NCI-H82 (cell line): ENCODE measurements around the gene ZNF385D.
"Not testable (repeated sequence)": the region's sequence is repeated elsewhere in the genome, so short reads cannot be mapped to it uniquely, and the experiment has no call there.

Experiments
- DNase-seq: peaks from one replicate; lab custom pipeline; 2025; lab: John Stamatoyannopoulos, UW

Gene ZNF385D

GRCh38 chr3:21520106-21520963 lies 230.7 kb downstream of the ZNF385D start:
- no peak for DNase-seq

- no peak for DNase-seq
Measured at GRCh38 chr3:21517184-21517583, 233.8 kb downstream of the ZNF385D start.

GRCh38 chr3:21515417-21515816 lies 235.6 kb downstream of the ZNF385D start:
- peak; percentile 29 for DNase-seq

GRCh38 chr3:21509731-21510470 lies 241.1 kb downstream of the ZNF385D start:
- no peak for DNase-seq

- no peak for DNase-seq
Measured at GRCh38 chr3:21508246-21508645, 242.8 kb downstream of the ZNF385D start.

- no peak for DNase-seq
Measured at GRCh38 chr3:21505711-21506460, 245.1 kb downstream of the ZNF385D start.

GRCh38 chr3:21502656-21503055 lies 248.4 kb downstream of the ZNF385D start:
- DNase-seq: no peak

- DNase-seq: no peak
Measured at GRCh38 chr3:21500834-21501233, 250.2 kb downstream of the ZNF385D start.

- DNase-seq: not testable (repeated sequence)
Measured at GRCh38 chr3:21490671-21491070, 260.3 kb downstream of the ZNF385D start.

GRCh38 chr3:21487520-21487919 lies 263.5 kb downstream of the ZNF385D start:
- DNase-seq: no peak

- DNase-seq: not testable (repeated sequence)
Measured at GRCh38 chr3:21486024-21486935, 264.7 kb downstream of the ZNF385D start.

GRCh38 chr3:21484828-21485144 lies 266.2 kb downstream of the ZNF385D start:
- DNase-seq: no peak

- DNase-seq: peak; percentile 75
Measured at GRCh38 chr3:21484057-21484827, 266.8 kb downstream of the ZNF385D start.

- DNase-seq: no peak
Measured at GRCh38 chr3:21481991-21482390, 269.0 kb downstream of the ZNF385D start.

GRCh38 chr3:21477541-21478288 lies 273.3 kb downstream of the ZNF385D start:
- DNase-seq: no peak

GRCh38 chr3:21466476-21466875 lies 284.5 kb downstream of the ZNF385D start:
- no peak for DNase-seq

GRCh38 chr3:21464746-21465145 lies 286.3 kb downstream of the ZNF385D start:
- DNase-seq: no peak

GRCh38 chr3:21463319-21463718 lies 287.7 kb downstream of the ZNF385D start:
- DNase-seq: no peak

GRCh38 chr3:21462141-21462540 lies 288.9 kb downstream of the ZNF385D start:
- DNase-seq: no peak

GRCh38 chr3:21457084-21457483 lies 293.9 kb downstream of the ZNF385D start:
- DNase-seq: no peak
